GM21528 (cell line): ENCODE results near the gene TMEM200A.

Source experiments
- ATAC-seq: cut with Tn5 transposase; IDR thresholded peaks from one replicate; pipeline ENCODE4 v1.9.1; 2021; ENCODE audit warnings: mild to moderate bottlenecking, moderate library complexity; ENCODE audit not compliant: unreplicated experiment, low FRiP score

Gene TMEM200A

GRCh38 chr6:130473886-130474285, 108.1 kb downstream of the TMEM200A start:
- ATAC-seq = no peak

- ATAC-seq = no peak
These were observed 117.0 kb downstream of the TMEM200A start for GRCh38 chr6:130482645-130483390.

GRCh38 chr6:130485870-130486269, 120.1 kb downstream of the TMEM200A start:
- ATAC-seq = no peak

DNA sequence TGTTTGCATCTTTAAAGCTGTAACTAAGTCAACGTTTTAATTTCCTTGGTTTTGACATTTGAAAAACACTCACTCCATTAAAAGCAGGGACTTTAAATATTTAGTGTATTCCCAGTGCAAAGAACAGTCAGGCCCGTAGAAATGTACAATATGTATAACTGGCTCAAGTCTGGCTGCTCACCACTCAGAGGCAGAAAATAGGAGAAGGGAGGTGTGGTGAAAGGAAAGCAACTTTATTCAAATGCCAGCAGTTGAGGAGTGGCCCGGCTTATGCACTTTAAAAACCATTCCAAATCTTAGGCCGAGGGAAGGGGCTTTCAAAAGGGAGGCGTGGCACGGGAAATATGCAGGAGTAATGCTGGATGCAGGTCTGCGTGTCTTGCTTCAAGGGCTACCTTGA, 120.6 kb downstream of the TMEM200A start:
- ATAC-seq = no peak

DNA sequence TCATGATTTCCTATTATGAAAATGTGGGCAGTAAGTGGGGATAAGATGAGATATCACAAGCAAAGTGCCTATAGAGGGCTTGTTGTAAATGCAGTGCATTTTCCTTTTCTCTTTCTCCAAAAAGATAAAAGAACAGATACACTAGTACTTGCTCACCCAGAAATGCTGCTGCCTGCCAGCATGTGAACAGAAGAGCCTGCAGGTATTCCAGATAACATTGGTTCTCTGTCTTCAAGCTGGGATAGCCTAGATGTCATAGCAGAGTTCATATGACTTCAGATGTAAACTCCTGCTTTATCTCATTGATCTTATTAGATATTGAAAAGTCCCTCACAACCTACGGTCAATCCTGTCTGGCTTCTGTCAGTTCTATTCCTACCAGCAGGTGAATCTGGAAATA, 123.7 kb downstream of the TMEM200A start:
- ATAC-seq = no peak
